Activated T-helper 1 cell treated with anti-CD3 and anti-CD28 coated beads, Interleukin-2, amount 50 U/mL, for 16 hours (primary cell): Measurements from ENCODE around the gene RGS21.
"Not testable (repeated sequence)": the region's sequence is repeated elsewhere in the genome, so short reads cannot be mapped to it uniquely, and the experiment has no call there.

Source experiments
- DNase-seq, 2 donors: peaks; one replicate each; pipeline ENCODE4 v3.0.0-alpha.2; 2020; ENCODE audit warnings: low read depth in 1 of 2, low spot score in 1 of 2

RGS21 gene

GRCh38 chr1:192316942-192317450, at the start of gene RGS21:
RGS21 (plus strand) TSS chr1:192316992; CDS start chr1:192343037, 26,045 bp downstream.
- no peak for DNase-seq

GRCh38 chr1:192268468-192269052, 48.2 kb upstream of the RGS21 start:
- DNase-seq, result no peak

- DNase-seq, result no peak
These were observed 46.4 kb upstream of the RGS21 start for GRCh38 chr1:192270398-192270797.

GRCh38 chr1:192272732-192273131, 44.1 kb upstream of the RGS21 start:
- DNase-seq, result no peak

- DNase-seq, result no peak
These were observed 42.2 kb upstream of the RGS21 start for GRCh38 chr1:192274588-192274987.

- DNase-seq, result no peak
These were observed 39.2 kb upstream of the RGS21 start for GRCh38 chr1:192277635-192278034.

GRCh38 chr1:192284927-192285326, 31.9 kb upstream of the RGS21 start:
- DNase-seq, result no peak

GRCh38 chr1:192303029-192303428, 13.8 kb upstream of the RGS21 start:
- DNase-seq, result no peak

GRCh38 chr1:192308314-192308713, 8.5 kb upstream of the RGS21 start:
- not testable (repeated sequence) for DNase-seq

GRCh38 chr1:192311281-192311680, 5.5 kb upstream of the RGS21 start:
- DNase-seq, result no peak

GRCh38 chr1:192327997-192328396, 11.2 kb downstream of the RGS21 start:
- no peak for DNase-seq

GRCh38 chr1:192342842-192343241, 26.1 kb downstream of the RGS21 start:
- DNase-seq, result no peak

- DNase-seq, result no peak
These were observed 26.6 kb downstream of the RGS21 start for GRCh38 chr1:192343344-192343743.

GRCh38 chr1:192349314-192349713, 32.5 kb downstream of the RGS21 start:
- no peak for DNase-seq

- no peak for DNase-seq
These were observed 33.6 kb downstream of the RGS21 start for GRCh38 chr1:192350356-192350755.

- DNase-seq, result no peak
These were observed 34.8 kb downstream of the RGS21 start for GRCh38 chr1:192351550-192351949.

- DNase-seq, result no peak
These were observed 41.1 kb downstream of the RGS21 start for GRCh38 chr1:192357924-192358323.

- DNase-seq, result no peak
These were observed 41.6 kb downstream of the RGS21 start for GRCh38 chr1:192358402-192358801.

- no peak for DNase-seq
These were observed 42.0 kb downstream of the RGS21 start for GRCh38 chr1:192358822-192359221.

GRCh38 chr1:192363177-192363576, 46.4 kb downstream of the RGS21 start:
- DNase-seq, result no peak

- DNase-seq, result no peak
These were observed 50.6 kb downstream of the RGS21 start for GRCh38 chr1:192367436-192367835.

GRCh38 chr1:192375306-192375705, 58.5 kb downstream of the RGS21 start:
- no peak for DNase-seq

- DNase-seq, result no peak
These were observed 59.6 kb downstream of the RGS21 start for GRCh38 chr1:192376374-192376773.
